ENCODE data around the gene EMP2.

The EMP2 gene

GRCh38 chr16:10565167-10565566, 15.2 kb downstream of the EMP2 start:
- Histone ChIP-seq H3K9ac (ENCODE audit: low read depth, low read length, poor library complexity, severe bottlenecking) (no peak overlapping the region), H3K79me2 (ENCODE audit: insufficient read depth, low read length) (no peaks in the 10 kb centered on the region), H3K27me3 (ENCODE audit: insufficient read depth, low read length, poor library complexity, severe bottlenecking) (no peaks in the 10 kb centered on the region), H3K4me1 (ENCODE audit: insufficient read depth, low read length, poor library complexity, severe bottlenecking) (no peaks in the 10 kb centered on the region), H3K9me3 (ENCODE audit: insufficient read depth, low read depth, low read length) (no peaks in the 10 kb centered on the region), H3K4me3 (ENCODE audit: low read length, poor library complexity, severe bottlenecking) (no peak overlapping the region), H3K9me2 (replicated peaks; ENCODE audit: low read depth, low read length) (no peaks in the 10 kb centered on the region), H3K4me2 (ENCODE audit: low read depth, low read length, poor library complexity, severe bottlenecking) (no peak overlapping the region), H3K36me3 (ENCODE audit: insufficient read depth, low read length) (no peaks in the 10 kb centered on the region), H3F3A (ENCODE audit: low read depth) (no peaks in the 10 kb centered on the region), H2AFZ (ENCODE audit: low read length) (no peak overlapping the region), H4K20me1 (ENCODE audit: insufficient read depth, low read length, poor library complexity, severe bottlenecking) (no peaks in the 10 kb centered on the region)
- TF ChIP-seq CTCF (conservative IDR thresholded peaks at IDR 0.05; ENCODE audit: low read length) (no peak), EZH2phosphoT487 (IDR thresholded peaks at IDR 0.05; ENCODE audit: borderline replicate concordance) (no peak)

- no peaks in the 10 kb centered on the region for H4K20me1 ChIP-seq (ENCODE audit: insufficient read depth, low read length, poor library complexity, severe bottlenecking)
Measured at GRCh38 chr16:10564591-10564990, 15.8 kb downstream of the EMP2 start.

GRCh38 chr16:10562361-10562899, 18.0 kb downstream of the EMP2 start:
- TF ChIP-seq EZH2phosphoT487 (IDR thresholded peaks at IDR 0.05; ENCODE audit: borderline replicate concordance) (no peak), CTCF (conservative IDR thresholded peaks at IDR 0.05; ENCODE audit: low read length) (no peak)
- Histone ChIP-seq H3K4me3 (ENCODE audit: low read length, poor library complexity, severe bottlenecking) (no peak overlapping the region), H3K79me2 (ENCODE audit: insufficient read depth, low read length) (no peaks in the 10 kb centered on the region), H3K4me1 (ENCODE audit: insufficient read depth, low read length, poor library complexity, severe bottlenecking) (no peaks in the 10 kb centered on the region), H2AFZ (ENCODE audit: low read length) (no peak overlapping the region), H4K20me1 (ENCODE audit: insufficient read depth, low read length, poor library complexity, severe bottlenecking) (no peaks in the 10 kb centered on the region), H3K27me3 (ENCODE audit: insufficient read depth, low read length, poor library complexity, severe bottlenecking) (no peaks in the 10 kb centered on the region), H3K9me3 (ENCODE audit: insufficient read depth, low read depth, low read length) (no peaks in the 10 kb centered on the region), H3K4me2 (ENCODE audit: low read depth, low read length, poor library complexity, severe bottlenecking) (no peak overlapping the region), H3F3A (ENCODE audit: low read depth) (no peaks in the 10 kb centered on the region), H3K9me2 (replicated peaks; ENCODE audit: low read depth, low read length) (no peaks in the 10 kb centered on the region), H3K36me3 (ENCODE audit: insufficient read depth, low read length) (no peaks in the 10 kb centered on the region), H3K9ac (ENCODE audit: low read depth, low read length, poor library complexity, severe bottlenecking) (no peak overlapping the region)

More at GRCh38 chr16:10564591-10564990, 15.8 kb downstream of the EMP2 start:
- Histone ChIP-seq H3F3A (ENCODE audit: low read depth) (no peaks in the 10 kb centered on the region), H2AFZ (ENCODE audit: low read length) (no peak overlapping the region), H3K9me3 (ENCODE audit: insufficient read depth, low read depth, low read length) (no peaks in the 10 kb centered on the region), H3K79me2 (ENCODE audit: insufficient read depth, low read length) (no peaks in the 10 kb centered on the region), H3K9ac (ENCODE audit: low read depth, low read length, poor library complexity, severe bottlenecking) (no peak overlapping the region), H3K4me1 (ENCODE audit: insufficient read depth, low read length, poor library complexity, severe bottlenecking) (no peaks in the 10 kb centered on the region), H3K27me3 (ENCODE audit: insufficient read depth, low read length, poor library complexity, severe bottlenecking) (no peaks in the 10 kb centered on the region), H3K9me2 (replicated peaks; ENCODE audit: low read depth, low read length) (no peaks in the 10 kb centered on the region), H3K4me2 (ENCODE audit: low read depth, low read length, poor library complexity, severe bottlenecking) (no peak overlapping the region), H3K4me3 (ENCODE audit: low read length, poor library complexity, severe bottlenecking) (no peak overlapping the region), H3K36me3 (ENCODE audit: insufficient read depth, low read length) (no peaks in the 10 kb centered on the region)
- TF ChIP-seq CTCF (conservative IDR thresholded peaks at IDR 0.05; ENCODE audit: low read length), result no peak
- TF ChIP-seq EZH2phosphoT487 (IDR thresholded peaks at IDR 0.05; ENCODE audit: borderline replicate concordance), result no peak

All from Loucy (cell line).